Neuronal stem cell (in vitro differentiated cells): Measurements from ENCODE around the gene AUH.

Source experiments
- DNase-seq: peaks from one replicate; pipeline ENCODE4 v3.0.0-alpha.2; 2013; ENCODE audit warnings: low spot score
- H2AFZ ChIP-seq: one replicate; pipeline ENCODE4 v1.6.1; 2013; ENCODE audit warnings: mild to moderate bottlenecking, low read length, inconsistent platforms
- H2AK5ac ChIP-seq: 2 replicates; pipeline ENCODE4 v1.6.1; 2013; ENCODE audit warnings: low read depth, mild to moderate bottlenecking, inconsistent platforms, low read length, moderate library complexity, mixed read lengths
- H2BK120ac ChIP-seq: 2 replicates; pipeline ENCODE4 v1.6.1; 2013; ENCODE audit warnings: low read depth, mild to moderate bottlenecking, inconsistent platforms, low read length, moderate library complexity, mixed read lengths
- H2BK12ac ChIP-seq: one replicate; pipeline ENCODE4 v1.6.1; 2013; ENCODE audit warnings: low read length, inconsistent platforms
- H2BK15ac ChIP-seq: 2 replicates; pipeline ENCODE4 v1.6.1; 2013; ENCODE audit warnings: mild to moderate bottlenecking, low read length, inconsistent platforms, mixed read lengths
- H2BK5ac ChIP-seq: one replicate; pipeline ENCODE4 v1.6.1; 2013; ENCODE audit warnings: inconsistent platforms, mild to moderate bottlenecking, low read length, moderate library complexity
- H3K14ac ChIP-seq: one replicate; pipeline ENCODE4 v1.6.1; 2013; ENCODE audit warnings: low read length, inconsistent platforms
- H3K18ac ChIP-seq: 2 replicates; pipeline ENCODE4 v1.6.1; 2013; ENCODE audit warnings: low read length, inconsistent platforms
- H3K23ac ChIP-seq: 2 replicates; pipeline ENCODE4 v1.6.1; 2013; ENCODE audit warnings: low read depth, mild to moderate bottlenecking, mixed read lengths, low read length, inconsistent platforms; ENCODE audit not compliant: poor library complexity
- H3K27ac ChIP-seq: replicated peaks from 3 replicates; pipeline ENCODE4 v1.5.1; 2013; ENCODE audit warnings: low read length, inconsistent platforms
- H3K27me3 ChIP-seq, 3 experiments: 2 replicates each; pipeline ENCODE4 v1.6.1; 2013; ENCODE audit warnings: low read length in 3 of 3, mild to moderate bottlenecking in 2 of 3, inconsistent platforms in 1 of 3, low read depth in 1 of 3, mixed read lengths in 1 of 3, moderate library complexity in 1 of 3; ENCODE audit not compliant: control insufficient read depth in 3 of 3, insufficient read depth in 3 of 3
- H3K36me3 ChIP-seq, 2 donors: replicated peaks in 1 of 2; 2 replicates each; pipeline ENCODE4 v1.6.1; 2013; ENCODE audit warnings: low read length in 2 of 2; ENCODE audit not compliant: control insufficient read depth in 2 of 2, insufficient read depth in 2 of 2
- H3K4ac ChIP-seq: 2 replicates; pipeline ENCODE4 v1.6.1; 2013; ENCODE audit warnings: inconsistent platforms, mild to moderate bottlenecking, low read length, moderate library complexity
- H3K4me1 ChIP-seq, 2 donors: 1 replicate in 1 of 2; 2 replicates in 1 of 2; pipeline ENCODE4 v1.6.1; 2013; ENCODE audit warnings: low read length in 2 of 2, low read depth in 1 of 2; ENCODE audit not compliant: control insufficient read depth in 2 of 2, insufficient read depth in 1 of 2
- H3K4me2 ChIP-seq: one replicate; pipeline ENCODE4 v1.6.1; 2013; ENCODE audit warnings: mild to moderate bottlenecking, low read length, inconsistent platforms; ENCODE audit not compliant: insufficient read depth, poor library complexity, severe bottlenecking
- H3K4me3 ChIP-seq, 2 donors: 2 replicates each; pipeline ENCODE4 v1.5.1; 2013; ENCODE audit warnings: low read length in 2 of 2, mild to moderate bottlenecking in 2 of 2, inconsistent platforms in 1 of 2, moderate library complexity in 1 of 2
- H3K79me1 ChIP-seq: one replicate; pipeline ENCODE4 v1.6.1; 2013; ENCODE audit warnings: low read depth, mild to moderate bottlenecking, inconsistent platforms, low read length, moderate library complexity
- H3K9ac ChIP-seq: one replicate; pipeline ENCODE4 v1.6.1; 2013; ENCODE audit warnings: mild to moderate bottlenecking, low read depth, low read length, inconsistent platforms; ENCODE audit not compliant: poor library complexity
- H3K9me3 ChIP-seq, 2 donors: replicated peaks in 1 of 2; 2 replicates each; pipeline versions ENCODE3 to v1.6.1; 2013; ENCODE audit warnings: low read length in 2 of 2, mild to moderate bottlenecking in 2 of 2, inconsistent platforms in 1 of 2, low read depth in 1 of 2, mixed read lengths in 1 of 2, moderate library complexity in 1 of 2; ENCODE audit not compliant: control insufficient read depth in 2 of 2, insufficient read depth in 1 of 2
- H4K8ac ChIP-seq: one replicate; pipeline ENCODE4 v1.6.1; 2013; ENCODE audit warnings: low read depth, mild to moderate bottlenecking, inconsistent platforms, low read length, moderate library complexity
- H4K91ac ChIP-seq: one replicate; pipeline ENCODE4 v1.6.1; 2013; ENCODE audit warnings: low read length, low read depth, mild to moderate bottlenecking, inconsistent platforms; ENCODE audit not compliant: poor library complexity
- WGBS, 2 donors: extraction: QIAGEN DNeasy Blood & Tissue Kit; methylation state at CpG; one replicate each; pipeline ENCODE4 v1.1.7; 2013; ENCODE audit warnings: missing lambda C conversion rate in 2 of 2, mixed read lengths in 1 of 2; ENCODE audit not compliant: insufficient read length in 2 of 2, insufficient replicate concordance in 1 of 2; ENCODE audit errors: extremely low coverage in 2 of 2; 5-methylcytosine and 5-hydroxymethylcytosine counted together

AUH gene

DNA sequence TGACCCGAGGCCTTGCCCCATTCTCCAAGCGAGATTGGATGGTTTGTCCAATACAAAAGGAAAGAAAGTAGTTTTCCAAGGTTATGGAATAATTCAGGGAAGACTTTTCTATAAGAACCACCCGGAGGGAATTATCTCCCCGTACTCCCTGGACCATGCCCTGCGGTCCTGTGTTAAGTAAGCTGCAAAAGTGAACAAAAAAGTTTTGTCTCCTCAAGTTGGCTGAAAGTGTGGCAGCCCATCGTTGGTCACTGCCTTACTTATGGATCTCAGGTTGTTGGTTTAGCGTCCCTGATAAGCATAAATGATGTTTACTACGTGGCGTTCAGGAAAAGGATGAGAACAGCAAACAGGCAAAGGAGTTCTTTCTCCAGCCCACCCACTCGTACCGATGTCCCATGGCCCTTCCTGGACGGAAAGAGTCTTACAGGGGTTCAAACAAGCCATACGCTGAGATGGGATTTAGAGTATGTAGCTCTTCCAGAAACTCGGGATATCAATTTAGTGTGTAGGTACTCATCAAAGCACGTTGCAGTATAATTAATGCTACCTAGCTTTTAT is 413 bp upstream of the AUH start:
- no peak overlapping the region for H2BK5ac ChIP-seq
- H3K23ac ChIP-seq = peak overlapping the region; percentile 62
- H3K9ac ChIP-seq = no peak overlapping the region
- H3K9me3 ChIP-seq = peaks cover 0 to 5% of the 10 kb centered on the region in 2 donors
- H3K79me1 ChIP-seq = no peaks in the 10 kb centered on the region
- H2BK15ac ChIP-seq = no peak overlapping the region
- WGBS, 2 donors = no CpG with 5 or more reads among the region's 15 CpGs
- no peaks in the 10 kb centered on the region for H3K27me3 ChIP-seq
- H4K91ac ChIP-seq = no peak overlapping the region
- no peak overlapping the region for H3K4ac ChIP-seq
- H3K4me2 ChIP-seq = no peak overlapping the region
- no peak overlapping the region for H3K14ac ChIP-seq
- no peak for DNase-seq
- H2AK5ac ChIP-seq = no peak overlapping the region
- peaks cover 4 to 8% of the 10 kb centered on the region in 2 donors for H3K4me1 ChIP-seq
- no peak overlapping the region for H4K8ac ChIP-seq
- peaks cover 0 to 16% of the 10 kb centered on the region in 2 donors for H3K36me3 ChIP-seq
- H3K18ac ChIP-seq = no peak overlapping the region
- no peak overlapping the region for H3K27ac ChIP-seq
- H2BK12ac ChIP-seq = no peak overlapping the region
- H2AFZ ChIP-seq = peak overlapping the region; percentile 97
- H3K4me3 ChIP-seq = peak overlapping the region in 1 of 2 donors; percentile 88
- no peak overlapping the region for H2BK120ac ChIP-seq

- no peak overlapping the region for H4K8ac ChIP-seq
- H2BK5ac ChIP-seq = no peak overlapping the region
- no peak overlapping the region for H2BK15ac ChIP-seq
- no peak overlapping the region for H4K91ac ChIP-seq
- no peaks in the 10 kb centered on the region for H3K27me3 ChIP-seq
- no CpG with 5 or more reads among the region's 10 CpGs for WGBS, 2 donors
- no peak overlapping the region for H3K14ac ChIP-seq
- H3K23ac ChIP-seq = no peak overlapping the region
- H3K4me1 ChIP-seq = peaks cover 4 to 8% of the 10 kb centered on the region in 2 donors
- no peak overlapping the region for H3K18ac ChIP-seq
- H3K79me1 ChIP-seq = no peaks in the 10 kb centered on the region
- H3K9ac ChIP-seq = no peak overlapping the region
- peaks cover 0 to 5% of the 10 kb centered on the region in 2 donors for H3K9me3 ChIP-seq
- H3K4ac ChIP-seq = no peak overlapping the region
- no peak overlapping the region for H3K27ac ChIP-seq
- H2AFZ ChIP-seq = peak overlapping the region; percentile 97
- H3K4me3 ChIP-seq = peak overlapping the region; percentile 88 to 99
- H3K36me3 ChIP-seq = peaks cover 0 to 17% of the 10 kb centered on the region in 2 donors
- no peak overlapping the region for H2BK120ac ChIP-seq
- peak; percentile 15 for DNase-seq
- no peak overlapping the region for H2AK5ac ChIP-seq
- no peak overlapping the region for H2BK12ac ChIP-seq
- peak overlapping the region; percentile 71 for H3K4me2 ChIP-seq
These were observed 997 bp downstream of the AUH start for GRCh38 chr9:91360551-91361290.

GRCh38 chr9:91359734-91360470 is 1.8 kb downstream of the AUH start:
- H3K79me1 ChIP-seq = no peaks in the 10 kb centered on the region
- H2BK12ac ChIP-seq = no peak overlapping the region
- no peak overlapping the region for H3K23ac ChIP-seq
- peaks cover 4 to 8% of the 10 kb centered on the region in 2 donors for H3K4me1 ChIP-seq
- H2AK5ac ChIP-seq = no peak overlapping the region
- DNase-seq = no peak
- peak overlapping the region in 1 of 2 donors; percentile 88 for H3K4me3 ChIP-seq
- H3K9ac ChIP-seq = no peak overlapping the region
- H2BK15ac ChIP-seq = no peak overlapping the region
- no peak overlapping the region for H3K27ac ChIP-seq
- no peak overlapping the region for H2AFZ ChIP-seq
- H3K4me2 ChIP-seq = no peak overlapping the region
- H3K14ac ChIP-seq = no peak overlapping the region
- no peak overlapping the region for H4K8ac ChIP-seq
- no peak overlapping the region for H3K18ac ChIP-seq
- peaks cover 0 to 4% of the 10 kb centered on the region in 2 donors for H3K9me3 ChIP-seq
- H3K36me3 ChIP-seq = peaks cover 0 to 25% of the 10 kb centered on the region in 2 donors
- H3K4ac ChIP-seq = no peak overlapping the region
- H3K27me3 ChIP-seq = no peaks in the 10 kb centered on the region
- H4K91ac ChIP-seq = no peak overlapping the region
- no peak overlapping the region for H2BK5ac ChIP-seq
- H2BK120ac ChIP-seq = no peak overlapping the region
- no CpG with 5 or more reads among the region's 7 CpGs for WGBS, 2 donors

GRCh38 chr9:91359083-91359482 is 2.6 kb downstream of the AUH start:
- H3K18ac ChIP-seq = no peak overlapping the region
- H3K36me3 ChIP-seq = peaks cover 0 to 33% of the 10 kb centered on the region in 2 donors
- no peak overlapping the region for H2AFZ ChIP-seq
- no peak overlapping the region for H3K4me3 ChIP-seq
- no CpG with 5 or more reads among the region's 2 CpGs for WGBS, 2 donors
- H4K8ac ChIP-seq = no peak overlapping the region
- no peak overlapping the region for H2BK15ac ChIP-seq
- no peak overlapping the region for H3K4ac ChIP-seq
- H2BK12ac ChIP-seq = no peak overlapping the region
- H2BK5ac ChIP-seq = no peak overlapping the region
- H3K4me2 ChIP-seq = no peak overlapping the region
- no peaks in the 10 kb centered on the region for H3K9me3 ChIP-seq
- H2AK5ac ChIP-seq = no peak overlapping the region
- H3K14ac ChIP-seq = no peak overlapping the region
- no peak overlapping the region for H3K27ac ChIP-seq
- no peak overlapping the region for H2BK120ac ChIP-seq
- no peak overlapping the region for H3K23ac ChIP-seq
- H4K91ac ChIP-seq = no peak overlapping the region
- peaks cover 4 to 8% of the 10 kb centered on the region in 2 donors for H3K4me1 ChIP-seq
- H3K79me1 ChIP-seq = no peaks in the 10 kb centered on the region
- DNase-seq = no peak
- H3K27me3 ChIP-seq = no peaks in the 10 kb centered on the region
- no peak overlapping the region for H3K9ac ChIP-seq
